ENCODE measurements around the gene PHOX2B. TPM values are rescaled to one million over a fixed set of nuclear protein-coding genes. Genes with fewer than 3 reads are reported as not detected.
"Not testable (repeated sequence)": the region's sequence is repeated elsewhere in the genome, so short reads cannot be mapped to it uniquely, and the experiment has no call there.

PHOX2B gene
- total RNA-seq, 5 donors from 2014 or later (not counting 1 experiment from before 2014, with no cell fraction given), result not detected

GRCh38 chr4:41744572-41745291 is 3.8 kb downstream of the PHOX2B start:
- ChIA-PET CTCF (no interaction called here), POLR2A (no interaction called here)
- Mint-ChIP-seq H3K9me3 (no peaks in the 10 kb centered on the region), H3K4me1 (peaks cover 0 to 5% (median 0%) of the 10 kb centered on the region in 3 donors), H3K27me3 (peaks cover 43 to 56% of the 10 kb centered on the region in 2 donors), H3K36me3 (no peaks in the 10 kb centered on the region), H3K27ac (no peak overlapping the region), H3K4me3 (no peak overlapping the region)
- H3K27me3 ChIP-seq (replicated peaks in 1 of 2; ENCODE audit: control insufficient read depth in 2 of 2, extremely low read depth in 1 of 2, insufficient read depth in 2 of 2, low read length in 1 of 2), result peaks cover 15 to 47% of the 10 kb centered on the region in 2 experiments
- ATAC-seq (replicated peaks in 1 of 4) (no peak), DNase-seq (no peak)
- no peak overlapping the region for H3K27ac ChIP-seq (ENCODE audit: low read length)
- no peak overlapping the region for H3K4me3 ChIP-seq (ENCODE audit: control insufficient read depth in 1 of 2, extremely low read depth in 1 of 2, low read length in 1 of 2)
- WGBS (ENCODE audit: insufficient coverage), result 16% methylated on average over 27 of the region's 33 CpGs
- H3K4me1 ChIP-seq (ENCODE audit: control insufficient read depth in 1 of 2, extremely low read depth in 1 of 2, insufficient read depth in 2 of 2, low read length in 2 of 2), result no peaks in the 10 kb centered on the region
- H3K9me3 ChIP-seq, result no peaks in the 10 kb centered on the region
- H3K36me3 ChIP-seq (ENCODE audit: control insufficient read depth in 2 of 2, extremely low read depth in 1 of 2, insufficient read depth in 1 of 2, low read length in 1 of 2), result no peaks in the 10 kb centered on the region

GRCh38 chr4:41741354-41741753 is 7.2 kb downstream of the PHOX2B start:
- Mint-ChIP-seq H3K27me3 (peaks cover 26 to 28% of the 10 kb centered on the region in 2 donors), H3K4me3 (no peak overlapping the region), H3K36me3 (no peaks in the 10 kb centered on the region), H3K27ac (no peak overlapping the region), H3K9me3 (peaks cover 0 to 4% (median 0%) of the 10 kb centered on the region in 3 donors), H3K4me1 (peaks cover 0 to 2% (median 0%) of the 10 kb centered on the region in 3 donors)
- Histone ChIP-seq H3K27me3 (replicated peaks in 1 of 2; ENCODE audit: control insufficient read depth in 2 of 2, extremely low read depth in 1 of 2, insufficient read depth in 2 of 2, low read length in 1 of 2) (peaks cover 15 to 22% of the 10 kb centered on the region in 2 experiments), H3K27ac (ENCODE audit: low read length) (no peak overlapping the region), H3K36me3 (ENCODE audit: control insufficient read depth in 2 of 2, extremely low read depth in 1 of 2, insufficient read depth in 1 of 2, low read length in 1 of 2) (no peaks in the 10 kb centered on the region), H3K9me3 (no peaks in the 10 kb centered on the region), H3K4me1 (ENCODE audit: control insufficient read depth in 1 of 2, extremely low read depth in 1 of 2, insufficient read depth in 2 of 2, low read length in 2 of 2) (no peaks in the 10 kb centered on the region), H3K4me3 (ENCODE audit: control insufficient read depth in 1 of 2, extremely low read depth in 1 of 2, low read length in 1 of 2) (no peak overlapping the region)
- no peak for DNase-seq
- no peak for ATAC-seq (replicated peaks in 1 of 4)
- WGBS (ENCODE audit: insufficient coverage), result no CpG with 5 or more reads among the region's 2 CpGs
- ChIA-PET CTCF (no interaction called here), POLR2A (no interaction called here)

GRCh38 chr4:41737491-41737890 is 11.0 kb downstream of the PHOX2B start:
- H3K4me1 ChIP-seq (ENCODE audit: control insufficient read depth in 1 of 2, extremely low read depth in 1 of 2, insufficient read depth in 2 of 2, low read length in 2 of 2); H3K9me3 Mint-ChIP-seq; H3K36me3 Mint-ChIP-seq; POLR2A ChIA-PET; CTCF ChIA-PET; DNase-seq; H3K4me1 Mint-ChIP-seq; H3K4me3 ChIP-seq (ENCODE audit: control insufficient read depth in 1 of 2, extremely low read depth in 1 of 2, low read length in 1 of 2); H3K27ac Mint-ChIP-seq; H3K27ac ChIP-seq (ENCODE audit: low read length); H3K9me3 ChIP-seq; H3K36me3 ChIP-seq (ENCODE audit: control insufficient read depth in 2 of 2, extremely low read depth in 1 of 2, insufficient read depth in 1 of 2, low read length in 1 of 2); H3K4me3 Mint-ChIP-seq; ATAC-seq (replicated peaks in 1 of 4): not testable (repeated sequence)
- H3K27me3 Mint-ChIP-seq, result peaks cover 8 to 19% of the 10 kb centered on the region in 2 donors
- no CpG with 5 or more reads among the region's 8 CpGs for WGBS (ENCODE audit: insufficient coverage)
- H3K27me3 ChIP-seq (replicated peaks in 1 of 2; ENCODE audit: control insufficient read depth in 2 of 2, extremely low read depth in 1 of 2, insufficient read depth in 2 of 2, low read length in 1 of 2), result peaks cover 0 to 11% of the 10 kb centered on the region in 2 experiments

- H3K27me3 Mint-ChIP-seq, result peaks cover 10 to 22% of the 10 kb centered on the region in 2 donors
- H3K36me3 Mint-ChIP-seq, result no peaks in the 10 kb centered on the region
- no peak for ATAC-seq (replicated peaks in 1 of 4)
- Histone ChIP-seq H3K36me3 (ENCODE audit: control insufficient read depth in 2 of 2, extremely low read depth in 1 of 2, insufficient read depth in 1 of 2, low read length in 1 of 2) (no peaks in the 10 kb centered on the region), H3K27me3 (replicated peaks in 1 of 2; ENCODE audit: control insufficient read depth in 2 of 2, extremely low read depth in 1 of 2, insufficient read depth in 2 of 2, low read length in 1 of 2) (peaks cover 0 to 4% of the 10 kb centered on the region in 2 experiments), H3K4me3 (ENCODE audit: control insufficient read depth in 1 of 2, extremely low read depth in 1 of 2, low read length in 1 of 2) (no peak overlapping the region), H3K27ac (ENCODE audit: low read length) (no peak overlapping the region), H3K9me3 (no peaks in the 10 kb centered on the region), H3K4me1 (ENCODE audit: control insufficient read depth in 1 of 2, extremely low read depth in 1 of 2, insufficient read depth in 2 of 2, low read length in 2 of 2) (no peaks in the 10 kb centered on the region)
- ChIA-PET CTCF (no interaction called here), POLR2A (interaction anchor here in 1 of 2 donors (0.7 kb wide), 1 partner anchor 39 kb away, joined by 3 read pairs; no protein-coding TSS in a partner anchor)
- peaks cover 0 to 6% (median 4%) of the 10 kb centered on the region in 3 donors for H3K9me3 Mint-ChIP-seq
- no peak overlapping the region for H3K27ac Mint-ChIP-seq
- DNase-seq, result no peak
- H3K4me3 Mint-ChIP-seq, result no peak overlapping the region
- WGBS (ENCODE audit: insufficient coverage), result 71% methylated on average over 1 of the region's 3 CpGs
- H3K4me1 Mint-ChIP-seq, result no peaks in the 10 kb centered on the region
These were observed 14.2 kb downstream of the PHOX2B start for GRCh38 chr4:41734371-41734770.

- H3K36me3 ChIP-seq (ENCODE audit: control insufficient read depth in 2 of 2, extremely low read depth in 1 of 2, insufficient read depth in 1 of 2, low read length in 1 of 2), result no peaks in the 10 kb centered on the region
- no peak overlapping the region for H3K4me3 ChIP-seq (ENCODE audit: control insufficient read depth in 1 of 2, extremely low read depth in 1 of 2, low read length in 1 of 2)
- ChIA-PET CTCF (no interaction called here), POLR2A (no interaction called here)
- no peaks in the 10 kb centered on the region for H3K9me3 ChIP-seq
- H3K27ac ChIP-seq (ENCODE audit: low read length), result no peak overlapping the region
- DNase-seq (no peak), ATAC-seq (replicated peaks in 1 of 4) (no peak)
- H3K27me3 ChIP-seq (replicated peaks in 1 of 2; ENCODE audit: control insufficient read depth in 2 of 2, extremely low read depth in 1 of 2, insufficient read depth in 2 of 2, low read length in 1 of 2), result peaks cover 0 to 5% of the 10 kb centered on the region in 2 experiments
- no peak overlapping the region for H3K4me3 Mint-ChIP-seq
- H3K27me3 Mint-ChIP-seq, result peaks cover 11 to 19% of the 10 kb centered on the region in 2 donors
- H3K27ac Mint-ChIP-seq, result no peak overlapping the region
- H3K4me1 ChIP-seq (ENCODE audit: control insufficient read depth in 1 of 2, extremely low read depth in 1 of 2, insufficient read depth in 2 of 2, low read length in 2 of 2), result no peaks in the 10 kb centered on the region
- 40% methylated on average over 7 of the region's 12 CpGs for WGBS (ENCODE audit: insufficient coverage)
- H3K4me1 Mint-ChIP-seq, result no peaks in the 10 kb centered on the region
- peaks cover 0 to 10% (median 4%) of the 10 kb centered on the region in 3 donors for H3K9me3 Mint-ChIP-seq
- H3K36me3 Mint-ChIP-seq, result no peaks in the 10 kb centered on the region
These were observed 16.9 kb downstream of the PHOX2B start for GRCh38 chr4:41731569-41732126.

- H3K27ac ChIP-seq (ENCODE audit: low read length), result no peak overlapping the region
These were observed 20.0 kb downstream of the PHOX2B start for GRCh38 chr4:41728573-41728913.

More at GRCh38 chr4:41728573-41728913, 20.0 kb downstream of the PHOX2B start:
- Mint-ChIP-seq H3K4me3 (no peak overlapping the region), H3K27ac (no peak overlapping the region), H3K36me3 (no peaks in the 10 kb centered on the region), H3K4me1 (no peaks in the 10 kb centered on the region), H3K27me3 (peaks cover 9 to 14% of the 10 kb centered on the region in 2 donors), H3K9me3 (peaks cover 8 to 13% (median 13%) of the 10 kb centered on the region in 3 donors)
- POLR2A ChIA-PET, result no interaction called here
- ATAC-seq (replicated peaks in 1 of 4), result no peak
- 75% methylated on average over 2 of the region's 3 CpGs for WGBS (ENCODE audit: insufficient coverage)
- H3K36me3 ChIP-seq (ENCODE audit: control insufficient read depth in 2 of 2, extremely low read depth in 1 of 2, insufficient read depth in 1 of 2, low read length in 1 of 2), result no peaks in the 10 kb centered on the region
- H3K27me3 ChIP-seq (replicated peaks in 1 of 2; ENCODE audit: control insufficient read depth in 2 of 2, extremely low read depth in 1 of 2, insufficient read depth in 2 of 2, low read length in 1 of 2), result peaks cover 0 to 5% of the 10 kb centered on the region in 2 experiments
- no peak for DNase-seq
- no peaks in the 10 kb centered on the region for H3K4me1 ChIP-seq (ENCODE audit: control insufficient read depth in 1 of 2, extremely low read depth in 1 of 2, insufficient read depth in 2 of 2, low read length in 2 of 2)
- H3K4me3 ChIP-seq (ENCODE audit: control insufficient read depth in 1 of 2, extremely low read depth in 1 of 2, low read length in 1 of 2), result no peak overlapping the region
- CTCF ChIA-PET, result no interaction called here
- H3K9me3 ChIP-seq, result no peaks in the 10 kb centered on the region
